SK-N-SH (cell line): ENCODE results near the gene ZNF888. TPM values are rescaled to one million over a fixed set of nuclear protein-coding genes. Genes with fewer than 3 reads are reported as not detected.
A peak's percentile ranks its signal among the peaks of the same experiment; 100 is the strongest.

Source experiments
- CTCF ChIA-PET: fragments of 300-600, 350-600 bp; formaldehyde crosslinking; extraction: SDS; loops from one replicate; lab custom pipeline; 2021; lab: Yijun Ruan, JAX
- POLR2A ChIA-PET: fragments of 350-600 bp; sonication (Branson Sonifier 250); formaldehyde crosslinking; extraction: SDS; loops from one replicate; lab custom pipeline; 2020; ENCODE audit warnings: antibody characterized with exemption, inconsistent platforms; lab: Yijun Ruan, JAX
- DNase-seq: peaks from one replicate; pipeline ENCODE4 v3.0.0; 2012
- H2AFZ ChIP-seq: fragments of 200-600 bp; sonication (generic); 2 replicates; pipeline ENCODE4 v1.8.1; 2016; ENCODE audit warnings: antibody characterized with exemption, mild to moderate bottlenecking, low read depth
- H3F3A ChIP-seq: fragments of 200-600 bp; sonication (generic); replicated peaks from 2 replicates; pipeline ENCODE3; 2016; ENCODE audit warnings: antibody characterized with exemption, mild to moderate bottlenecking; ENCODE audit not compliant: insufficient read depth
- H3K27ac ChIP-seq, 2 experiments: fragments of 200-500 bp in 1 of 2; fragments of 200-600 bp in 1 of 2; sonication (Bioruptor generic) in 1 of 2; sonication (generic), shearing (Covaris generic) in 1 of 2; 2 replicates each; pipeline versions ENCODE4 v1.5.1 to v1.6.1; 2014 to 2016; ENCODE audit warnings: low read depth in 2 of 2, inconsistent platforms in 1 of 2, low read length in 1 of 2, mild to moderate bottlenecking in 1 of 2, mixed read lengths in 1 of 2
- H3K27me3 ChIP-seq: fragments of 200-600 bp; sonication (generic), shearing (Covaris generic); 2 replicates; pipeline ENCODE4 v1.6.1; 2016; ENCODE audit warnings: mixed run types; ENCODE audit not compliant: insufficient read depth
- H3K36me3 ChIP-seq, 2 experiments: fragments of 200-500 bp in 1 of 2; fragments of 200-600 bp in 1 of 2; sonication (Bioruptor generic) in 1 of 2; sonication (generic) in 1 of 2; replicated peaks in 1 of 2; 2 replicates each; pipeline versions ENCODE3 to v1.5.1; 2014 to 2016; ENCODE audit warnings: low read length in 1 of 2, mild to moderate bottlenecking in 1 of 2; ENCODE audit not compliant: insufficient read depth in 2 of 2, control insufficient read depth in 1 of 2
- H3K4me1 ChIP-seq, 2 experiments: fragments of 200-500 bp in 1 of 2; fragments of 200-600 bp in 1 of 2; sonication (Bioruptor generic) in 1 of 2; sonication (generic), shearing (Covaris generic) in 1 of 2; 2 replicates each; pipeline versions ENCODE4 v1.5.1 to v1.6.1; 2014 to 2016; ENCODE audit warnings: low read depth in 1 of 2, low read length in 1 of 2, mixed run types in 1 of 2; ENCODE audit not compliant: insufficient read depth in 2 of 2, control insufficient read depth in 1 of 2
- H3K4me2 ChIP-seq: fragments of 200-600 bp; sonication (generic), shearing (Covaris generic); 2 replicates; pipeline ENCODE4 v1.6.1; 2017; ENCODE audit warnings: mixed run types
- H3K4me3 ChIP-seq, 2 experiments: fragments of 200-500 bp in 1 of 2; fragments of 200-600 bp in 1 of 2; sonication (Bioruptor generic) in 1 of 2; sonication (generic), shearing (Covaris generic) in 1 of 2; 2 replicates each; pipeline versions ENCODE4 v1.5.1 to v1.8.1; 2014 to 2016; ENCODE audit warnings: low read depth in 2 of 2, inconsistent platforms in 1 of 2, low read length in 1 of 2, mild to moderate bottlenecking in 1 of 2, mixed read lengths in 1 of 2, moderate library complexity in 1 of 2
- H3K79me2 ChIP-seq: fragments of 200-600 bp; sonication (generic); 2 replicates; pipeline ENCODE4 v1.8.1; 2017; ENCODE audit warnings: mild to moderate bottlenecking; ENCODE audit not compliant: insufficient read depth
- H3K9ac ChIP-seq: fragments of 200-600 bp; sonication (generic); 2 replicates; pipeline ENCODE4 v1.6.1; 2017; ENCODE audit warnings: mixed run types
- H3K9me2 ChIP-seq: fragments of 200-600 bp; sonication (generic); 2 replicates; pipeline ENCODE4 v1.6.1; 2017; ENCODE audit warnings: mixed run types
- H3K9me3 ChIP-seq: fragments of 200-600 bp; sonication (generic); 2 replicates; pipeline ENCODE4 v1.6.1; 2017; ENCODE audit warnings: mixed run types, mild to moderate bottlenecking, moderate library complexity
- H4K20me1 ChIP-seq: fragments of 200-600 bp; sonication (generic); 2 replicates; pipeline ENCODE4 v1.6.1; 2017; ENCODE audit warnings: mild to moderate bottlenecking, mixed run types; ENCODE audit not compliant: insufficient read depth
- ELF1 ChIP-seq: IDR thresholded peaks from 2 replicates; pipeline ENCODE4 v1.4.0; 2012
- GABPA ChIP-seq: IDR thresholded peaks from 2 replicates; pipeline ENCODE4 v1.4.0; 2012; ENCODE audit warnings: low read depth, mild to moderate bottlenecking
- GATA2 ChIP-seq: sonication (generic); formaldehyde crosslinking; IDR thresholded peaks from 2 replicates; pipeline ENCODE4 v1.5.0; 2020; ENCODE audit warnings: mild to moderate bottlenecking, missing genetic modification reagents
- JUND ChIP-seq: IDR thresholded peaks from 2 replicates; pipeline ENCODE4 v1.4.0; 2012
- MXI1 ChIP-seq: IDR thresholded peaks from 2 replicates; pipeline ENCODE4 v1.6.1; 2012; ENCODE audit warnings: mild to moderate bottlenecking, low read depth, low read length, improper control_type of control experiment
- NFIC ChIP-seq: IDR thresholded peaks from 2 replicates; pipeline ENCODE4 v1.4.0; 2012; ENCODE audit warnings: borderline replicate concordance
- POLR2AphosphoS5 ChIP-seq: IDR thresholded peaks from 2 replicates; pipeline ENCODE4 v1.6.1; 2012; ENCODE audit warnings: low read depth, low read length
- RXRA ChIP-seq: IDR thresholded peaks from 2 replicates; pipeline ENCODE4 v1.4.0; 2012; ENCODE audit warnings: low read depth, mild to moderate bottlenecking, borderline replicate concordance
- SMC3 ChIP-seq: IDR thresholded peaks from 2 replicates; pipeline ENCODE4 v1.6.1; 2012; ENCODE audit warnings: low read depth, low read length, improper control_type of control experiment
- YY1 ChIP-seq: IDR thresholded peaks from 2 replicates; pipeline ENCODE4 v1.4.0; 2012; ENCODE audit warnings: low read depth, mild to moderate bottlenecking
- WGBS: methylation state at CpG from one replicate; pipeline ENCODE4 v1.1.6; 2017; ENCODE audit warnings: low lambda C conversion rate; 5-methylcytosine and 5-hydroxymethylcytosine counted together
- polyA plus RNA-seq, 3 experiments: library from polyadenylated mRNA; depleted of rRNA; stranded (reverse); fragments of >200 nt; gene quantifications; 2 replicates each; pipeline ENCODE4 v1.2.3, GENCODE V29; 2012
- TF ChIP-seq, protein P1 (sequence below): IDR thresholded peaks from 2 replicates; pipeline ENCODE4 v1.6.1; 2012; ENCODE audit warnings: mild to moderate bottlenecking, low read depth, low read length, moderate library complexity
- TF ChIP-seq, protein P2 (sequence below): IDR thresholded peaks from 2 replicates; pipeline ENCODE4; 2012
- TF ChIP-seq, protein P3 (sequence below): fragments of 150-350 bp; IDR thresholded peaks from 2 replicates; pipeline ENCODE4 v1.6.1; 2017; ENCODE audit warnings: antibody characterized with exemption, low read length, low read depth, borderline replicate concordance
- TF ChIP-seq, protein P4 (sequence below): IDR thresholded peaks from 2 replicates; pipeline ENCODE4 v1.4.0; 2012; ENCODE audit warnings: low read depth
- TF ChIP-seq, protein P5 (sequence below): IDR thresholded peaks from 2 replicates; pipeline ENCODE4 v1.4.0; 2012; ENCODE audit warnings: low read depth, borderline replicate concordance
- TF ChIP-seq, protein P6 (sequence below): fragments of 150-350 bp; IDR thresholded peaks from 2 replicates; pipeline ENCODE4 v1.6.1; 2016; ENCODE audit warnings: mild to moderate bottlenecking, low read depth, low read length

ZNF888 gene
- polyA plus RNA-seq, 1 of the 3 experiments (the other 2 are of a cell fraction) = 0.46 TPM

DNA sequence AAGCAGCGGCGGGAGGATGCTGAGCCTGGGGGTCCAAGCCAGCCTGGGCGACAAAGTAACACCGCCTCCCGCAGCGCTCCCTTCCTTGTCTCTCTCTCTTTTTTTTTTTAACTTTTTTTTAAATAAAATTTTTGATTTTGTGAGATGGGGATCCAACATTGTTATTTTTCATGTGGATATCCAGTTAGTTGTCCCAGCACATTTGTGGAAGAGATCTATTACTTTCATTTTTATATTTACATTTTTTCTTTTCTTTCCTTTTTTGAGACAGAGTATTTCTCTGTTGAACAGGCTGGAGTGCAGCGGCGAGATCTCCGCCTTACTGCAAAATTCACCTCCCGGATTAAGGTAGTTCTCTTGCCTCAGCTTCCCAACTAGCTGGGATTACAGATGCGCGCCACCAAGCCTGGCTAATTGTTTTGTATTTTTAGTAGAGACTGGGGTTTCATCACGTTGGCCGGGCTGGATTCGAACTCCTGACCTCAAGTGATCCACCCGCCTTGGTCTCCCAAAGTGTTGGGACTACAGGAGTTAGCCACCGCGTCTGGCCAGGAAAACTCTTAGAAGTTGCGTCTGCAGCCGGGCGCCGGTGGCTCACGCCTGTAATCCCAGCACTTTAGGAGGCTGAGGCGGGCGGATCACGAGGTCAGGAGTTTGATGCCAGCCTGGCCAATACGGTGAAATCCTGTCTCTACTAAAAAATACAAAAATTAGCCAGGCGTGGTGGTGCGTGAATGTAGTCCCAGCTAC, 20.1 kb upstream of the ZNF888 start:
- TF ChIP-seq, protein P1, sequence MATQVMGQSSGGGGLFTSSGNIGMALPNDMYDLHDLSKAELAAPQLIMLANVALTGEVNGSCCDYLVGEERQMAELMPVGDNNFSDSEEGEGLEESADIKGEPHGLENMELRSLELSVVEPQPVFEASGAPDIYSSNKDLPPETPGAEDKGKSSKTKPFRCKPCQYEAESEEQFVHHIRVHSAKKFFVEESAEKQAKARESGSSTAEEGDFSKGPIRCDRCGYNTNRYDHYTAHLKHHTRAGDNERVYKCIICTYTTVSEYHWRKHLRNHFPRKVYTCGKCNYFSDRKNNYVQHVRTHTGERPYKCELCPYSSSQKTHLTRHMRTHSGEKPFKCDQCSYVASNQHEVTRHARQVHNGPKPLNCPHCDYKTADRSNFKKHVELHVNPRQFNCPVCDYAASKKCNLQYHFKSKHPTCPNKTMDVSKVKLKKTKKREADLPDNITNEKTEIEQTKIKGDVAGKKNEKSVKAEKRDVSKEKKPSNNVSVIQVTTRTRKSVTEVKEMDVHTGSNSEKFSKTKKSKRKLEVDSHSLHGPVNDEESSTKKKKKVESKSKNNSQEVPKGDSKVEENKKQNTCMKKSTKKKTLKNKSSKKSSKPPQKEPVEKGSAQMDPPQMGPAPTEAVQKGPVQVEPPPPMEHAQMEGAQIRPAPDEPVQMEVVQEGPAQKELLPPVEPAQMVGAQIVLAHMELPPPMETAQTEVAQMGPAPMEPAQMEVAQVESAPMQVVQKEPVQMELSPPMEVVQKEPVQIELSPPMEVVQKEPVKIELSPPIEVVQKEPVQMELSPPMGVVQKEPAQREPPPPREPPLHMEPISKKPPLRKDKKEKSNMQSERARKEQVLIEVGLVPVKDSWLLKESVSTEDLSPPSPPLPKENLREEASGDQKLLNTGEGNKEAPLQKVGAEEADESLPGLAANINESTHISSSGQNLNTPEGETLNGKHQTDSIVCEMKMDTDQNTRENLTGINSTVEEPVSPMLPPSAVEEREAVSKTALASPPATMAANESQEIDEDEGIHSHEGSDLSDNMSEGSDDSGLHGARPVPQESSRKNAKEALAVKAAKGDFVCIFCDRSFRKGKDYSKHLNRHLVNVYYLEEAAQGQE = no peak
- TF ChIP-seq, protein P2, sequence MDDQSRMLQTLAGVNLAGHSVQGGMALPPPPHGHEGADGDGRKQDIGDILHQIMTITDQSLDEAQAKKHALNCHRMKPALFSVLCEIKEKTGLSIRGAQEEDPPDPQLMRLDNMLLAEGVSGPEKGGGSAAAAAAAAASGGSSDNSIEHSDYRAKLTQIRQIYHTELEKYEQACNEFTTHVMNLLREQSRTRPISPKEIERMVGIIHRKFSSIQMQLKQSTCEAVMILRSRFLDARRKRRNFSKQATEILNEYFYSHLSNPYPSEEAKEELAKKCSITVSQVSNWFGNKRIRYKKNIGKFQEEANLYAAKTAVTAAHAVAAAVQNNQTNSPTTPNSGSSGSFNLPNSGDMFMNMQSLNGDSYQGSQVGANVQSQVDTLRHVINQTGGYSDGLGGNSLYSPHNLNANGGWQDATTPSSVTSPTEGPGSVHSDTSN = no peak
- TF ChIP-seq YY1 = no peak
- TF ChIP-seq, protein P3, sequence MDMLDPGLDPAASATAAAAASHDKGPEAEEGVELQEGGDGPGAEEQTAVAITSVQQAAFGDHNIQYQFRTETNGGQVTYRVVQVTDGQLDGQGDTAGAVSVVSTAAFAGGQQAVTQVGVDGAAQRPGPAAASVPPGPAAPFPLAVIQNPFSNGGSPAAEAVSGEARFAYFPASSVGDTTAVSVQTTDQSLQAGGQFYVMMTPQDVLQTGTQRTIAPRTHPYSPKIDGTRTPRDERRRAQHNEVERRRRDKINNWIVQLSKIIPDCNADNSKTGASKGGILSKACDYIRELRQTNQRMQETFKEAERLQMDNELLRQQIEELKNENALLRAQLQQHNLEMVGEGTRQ = no peak
- TF ChIP-seq ELF1 = no peak
- TF ChIP-seq NFIC = no peak
- Histone ChIP-seq H2AFZ (peak overlapping the region; percentile 98), H3K4me2 (peak overlapping the region; percentile 87), H3K36me3 (peaks cover 0 to 4% of the 10 kb centered on the region in 2 experiments), H3F3A (no peaks in the 10 kb centered on the region), H3K9ac (peak overlapping the region; percentile 53; the same call in 1 of the 2 replicates), H3K9me2 (no peaks in the 10 kb centered on the region), H3K4me3 (peak overlapping the region; percentile 67 to 82), H4K20me1 (no peaks in the 10 kb centered on the region), H3K27me3 (no peaks in the 10 kb centered on the region), H3K4me1 (no peaks in the 10 kb centered on the region; a peak in 1 of 4 replicates), H3K79me2 (peaks cover 6% of the 10 kb centered on the region; the same call in 1 of the 2 replicates), H3K27ac (peak overlapping the region; percentile 61 to 69), H3K9me3 (0 out of 2 replicates have a peak, but pooled peaks cover 5% of the 10 kb centered on the region)
- no peak for DNase-seq
- 63% methylated on average over 29 of the region's 29 CpGs for WGBS
- CTCF ChIA-PET = no interaction called here
- POLR2A ChIA-PET = no interaction called here

DNA sequence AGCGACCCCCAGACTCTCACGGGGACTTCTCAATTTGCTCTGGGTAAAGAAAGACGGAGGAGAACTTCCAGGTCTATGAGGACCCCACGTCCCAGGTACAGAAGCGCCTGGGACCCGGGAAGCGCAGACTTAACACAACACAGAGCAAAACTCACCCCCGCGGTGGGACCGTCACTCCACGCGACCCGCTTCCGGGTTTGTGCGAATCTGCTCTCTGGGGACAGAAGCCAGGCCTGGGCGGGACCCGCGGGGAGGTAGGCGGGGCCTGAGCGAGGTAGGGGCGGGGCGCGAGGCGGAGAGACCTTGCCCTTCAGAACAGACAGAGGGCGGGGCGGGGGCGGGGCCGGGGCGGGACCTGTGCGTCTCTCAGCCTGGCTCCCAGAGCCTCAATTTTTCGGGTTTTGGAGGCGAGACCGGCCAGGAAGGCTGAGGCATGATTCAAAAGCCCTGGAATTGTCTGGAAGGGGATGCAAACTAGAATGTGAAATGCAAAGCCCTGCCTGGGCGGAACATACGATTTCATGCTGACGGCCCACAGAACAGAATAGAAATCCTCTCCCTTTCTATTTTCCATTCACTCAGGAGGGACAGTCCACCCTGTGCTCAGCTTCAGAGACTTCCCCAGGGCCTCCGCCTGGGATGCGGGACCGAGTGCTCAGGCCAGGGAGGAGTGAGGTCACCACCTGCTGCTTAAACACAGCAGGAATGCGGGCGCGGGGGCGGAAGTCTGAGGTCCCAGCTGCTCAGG, 19.3 kb upstream of the ZNF888 start:
- H3K9ac ChIP-seq = peak overlapping the region; percentile 78
- H3K4me2 ChIP-seq = peak overlapping the region; percentile 87
- H3K27ac ChIP-seq = peak overlapping the region; percentile 61 to 69
- no peaks in the 10 kb centered on the region for H3K36me3 ChIP-seq
- peak overlapping the region; percentile 98 for H2AFZ ChIP-seq
- CTCF ChIA-PET = no interaction called here
- H3K4me3 ChIP-seq = peak overlapping the region; percentile 67 to 82
- H3K27me3 ChIP-seq = no peaks in the 10 kb centered on the region
- DNase-seq = peak; percentile 88
- no peaks in the 10 kb centered on the region for H3F3A ChIP-seq
- H4K20me1 ChIP-seq = no peaks in the 10 kb centered on the region
- H3K9me3 ChIP-seq = no peaks in the 10 kb centered on the region
- WGBS = 2% methylated on average over 36 of the region's 43 CpGs
- no peaks in the 10 kb centered on the region; a peak in 1 of 4 replicates for H3K4me1 ChIP-seq
- H3K79me2 ChIP-seq = peaks cover 6% of the 10 kb centered on the region; the same call in 1 of the 2 replicates
- POLR2A ChIA-PET = no interaction called here
- no peaks in the 10 kb centered on the region for H3K9me2 ChIP-seq
- TF ChIP-seq POLR2AphosphoS5 (peak; percentile 87), GATA2 (CRISPR knock-in tag) (no peak), SMC3 (no peak), JUND (no peak), RXRA (no peak), GABPA (0 out of 2 replicates have a peak, but pooled peaks have one; percentile 3), MXI1 (peak; percentile 71)
- TF ChIP-seq, protein P2 = no peak
- TF ChIP-seq, protein P4, sequence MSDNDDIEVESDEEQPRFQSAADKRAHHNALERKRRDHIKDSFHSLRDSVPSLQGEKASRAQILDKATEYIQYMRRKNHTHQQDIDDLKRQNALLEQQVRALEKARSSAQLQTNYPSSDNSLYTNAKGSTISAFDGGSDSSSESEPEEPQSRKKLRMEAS = peak; percentile 47; the same call in 1 of the 2 replicates
- TF ChIP-seq, protein P5, sequence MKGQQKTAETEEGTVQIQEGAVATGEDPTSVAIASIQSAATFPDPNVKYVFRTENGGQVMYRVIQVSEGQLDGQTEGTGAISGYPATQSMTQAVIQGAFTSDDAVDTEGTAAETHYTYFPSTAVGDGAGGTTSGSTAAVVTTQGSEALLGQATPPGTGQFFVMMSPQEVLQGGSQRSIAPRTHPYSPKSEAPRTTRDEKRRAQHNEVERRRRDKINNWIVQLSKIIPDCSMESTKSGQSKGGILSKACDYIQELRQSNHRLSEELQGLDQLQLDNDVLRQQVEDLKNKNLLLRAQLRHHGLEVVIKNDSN = no peak
- TF ChIP-seq, protein P6, sequence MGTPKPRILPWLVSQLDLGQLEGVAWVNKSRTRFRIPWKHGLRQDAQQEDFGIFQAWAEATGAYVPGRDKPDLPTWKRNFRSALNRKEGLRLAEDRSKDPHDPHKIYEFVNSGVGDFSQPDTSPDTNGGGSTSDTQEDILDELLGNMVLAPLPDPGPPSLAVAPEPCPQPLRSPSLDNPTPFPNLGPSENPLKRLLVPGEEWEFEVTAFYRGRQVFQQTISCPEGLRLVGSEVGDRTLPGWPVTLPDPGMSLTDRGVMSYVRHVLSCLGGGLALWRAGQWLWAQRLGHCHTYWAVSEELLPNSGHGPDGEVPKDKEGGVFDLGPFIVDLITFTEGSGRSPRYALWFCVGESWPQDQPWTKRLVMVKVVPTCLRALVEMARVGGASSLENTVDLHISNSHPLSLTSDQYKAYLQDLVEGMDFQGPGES = no peak
